B cell (primary cell): ENCODE measurements around the gene DTNA. TPM values are rescaled to one million over a fixed set of nuclear protein-coding genes. Genes with fewer than 3 reads are reported as not detected.

ENCODE experiments used
- ATAC-seq: fragments of 200-7000 bp; cut with Tn5 transposase; one replicate; pipeline ENCODE4 v1.10.0; 2021; ENCODE audit warnings: low read depth, mild to moderate bottlenecking, moderate number of reproducible peaks, moderate library complexity
- CTCF ChIA-PET: fragments of 350-600 bp; sonication (Branson Sonifier 250); formaldehyde crosslinking; loops from one replicate; lab custom pipeline; 2021; ENCODE audit warnings: antibody characterized with exemption, inconsistent platforms; lab: Charles Lee
- POLR2A ChIA-PET: fragments of 350-600 bp; sonication (Branson Sonifier 250); formaldehyde crosslinking; loops from one replicate; lab custom pipeline; 2021; ENCODE audit warnings: antibody characterized with exemption; lab: Charles Lee
- DNase-seq: peaks from one replicate; pipeline ENCODE4 v3.0.0; 2013
- H2AFZ ChIP-seq: 2 replicates; pipeline ENCODE4 v1.6.1; 2012; ENCODE audit warnings: mild to moderate bottlenecking, low read depth, low read length; ENCODE audit not compliant: insufficient read depth, poor library complexity, severe bottlenecking
- H3K27ac ChIP-seq, 2 donors: 1 replicate in 1 of 2; 2 replicates in 1 of 2; pipeline ENCODE4 v1.5.1; 2012 to 2013; ENCODE audit warnings: low read length in 2 of 2, mild to moderate bottlenecking in 2 of 2, moderate library complexity in 1 of 2
- H3K27me3 ChIP-seq, 4 experiments: fragments of 200-600 bp in 1 of 4; sonication (generic) in 1 of 4; replicated peaks in 1 of 4; 1 replicate in 2 of 4; 2 replicates in 2 of 4; pipeline versions ENCODE4 v1.6.1 to v1.7.0; 2013 to 2016; ENCODE audit warnings: low read length in 3 of 4, mild to moderate bottlenecking in 2 of 4, mixed read lengths in 1 of 4, moderate library complexity in 1 of 4; ENCODE audit not compliant: insufficient read depth in 4 of 4, control insufficient read depth in 3 of 4; ENCODE audit errors: control extremely low read depth in 1 of 4
- H3K36me3 ChIP-seq, 2 experiments: replicated peaks in 1 of 2; 1 replicate in 1 of 2; 2 replicates in 1 of 2; pipeline versions ENCODE4 v1.6.1 to v1.7.1; 2013; ENCODE audit warnings: low read length in 1 of 2; ENCODE audit not compliant: insufficient read depth in 2 of 2, control insufficient read depth in 1 of 2; ENCODE audit errors: control extremely low read depth in 1 of 2, extremely low read depth in 1 of 2
- H3K4me1 ChIP-seq, 2 donors: fragments of 200-600 bp in 1 of 2; sonication (generic) in 1 of 2; 1 replicate in 1 of 2; 2 replicates in 1 of 2; pipeline versions ENCODE4 v1.5.1 to v1.6.1; 2013 to 2017; ENCODE audit warnings: low read length in 2 of 2; ENCODE audit not compliant: control insufficient read depth in 2 of 2, insufficient read depth in 2 of 2
- H3K4me2 ChIP-seq: replicated peaks from 2 replicates; pipeline ENCODE3; 2012; ENCODE audit warnings: mild to moderate bottlenecking, low read depth, low read length; ENCODE audit not compliant: poor library complexity, severe bottlenecking
- H3K4me3 ChIP-seq, 5 experiments: fragments of 200-600 bp in 1 of 5; sonication (generic) in 1 of 5; 1 replicate in 3 of 5; 2 replicates in 2 of 5; pipeline versions ENCODE4 v1.5.1 to v1.7.0; 2011 to 2016; ENCODE audit warnings: low read length in 4 of 5, mild to moderate bottlenecking in 4 of 5, low read depth in 2 of 5, control low read depth in 1 of 5, moderate library complexity in 1 of 5; ENCODE audit not compliant: insufficient read depth in 1 of 5; ENCODE audit errors: control extremely low read depth in 1 of 5, extremely low read depth in 1 of 5
- H3K79me2 ChIP-seq: fragments of 200-600 bp; sonication (generic); one replicate; pipeline ENCODE4 v1.6.0; 2016; ENCODE audit warnings: low read length; ENCODE audit not compliant: control insufficient read depth, insufficient read depth
- H3K9ac ChIP-seq: fragments of 200-600 bp; sonication (generic); 2 replicates; pipeline ENCODE4 v1.6.1; 2017; ENCODE audit warnings: mild to moderate bottlenecking, low read length, moderate library complexity
- H3K9me3 ChIP-seq, 3 donors: one replicate each; pipeline versions ENCODE4 v1.6.1 to v1.7.1; 2013; ENCODE audit warnings: low read length in 2 of 3; ENCODE audit not compliant: control insufficient read depth in 2 of 3, insufficient read depth in 1 of 3; ENCODE audit errors: control extremely low read depth in 1 of 3
- H4K20me1 ChIP-seq: 2 replicates; pipeline ENCODE4 v1.6.0; 2012; ENCODE audit warnings: mild to moderate bottlenecking, low read length; ENCODE audit not compliant: insufficient read depth, control insufficient read depth, poor library complexity, severe bottlenecking
- H3K27ac Mint-ChIP-seq: one replicate; pipeline ENCODE4 v1.8.0; 2021; ENCODE audit warnings: mixed read lengths
- H3K27me3 Mint-ChIP-seq: one replicate; pipeline ENCODE4 v1.8.0; 2021; ENCODE audit warnings: mixed read lengths
- H3K4me1 Mint-ChIP-seq: one replicate; pipeline ENCODE4 v1.8.0; 2021; ENCODE audit warnings: mixed read lengths
- H3K4me3 Mint-ChIP-seq: one replicate; pipeline ENCODE4 v1.8.0; 2021; ENCODE audit warnings: mixed read lengths
- H3K9me3 Mint-ChIP-seq: one replicate; pipeline ENCODE4 v1.8.0; 2022; ENCODE audit warnings: mixed read lengths; ENCODE audit not compliant: insufficient read depth
- CTCF ChIP-seq: fragments of 200-600 bp; IDR thresholded peaks from one replicate; pipeline ENCODE4 v1.8.0; 2022; ENCODE audit warnings: antibody characterized with exemption, mild to moderate bottlenecking
- EZH2 ChIP-seq: IDR thresholded peaks from 2 replicates; pipeline ENCODE4 v1.6.1; 2012; ENCODE audit warnings: borderline replicate concordance, low read depth, mild to moderate bottlenecking, moderate library complexity, low read length; ENCODE audit not compliant: insufficient read depth, poor library complexity, severe bottlenecking
- WGBS: methylation state at CpG from one replicate; pipeline ENCODE4 v1.1.5; 2013; ENCODE audit warnings: missing lambda C conversion rate; ENCODE audit not compliant: insufficient coverage; 5-methylcytosine and 5-hydroxymethylcytosine counted together
- intact Hi-C: fragments of 100-400 bp; cut with micrococcal nuclease; formaldehyde crosslinking; loops from one replicate; pipeline ENCODE4 v1.10.0; 2022
- polyA plus RNA-seq: library from polyadenylated mRNA; depleted of rRNA; stranded (reverse); fragments of >200 nt; gene quantifications from 2 replicates; pipeline ENCODE4 v1.2.3, GENCODE V29; 2012
- total RNA-seq, 2 donors: library from RNA; stranded (reverse); fragments of 120-200 nt in 1 of 2; gene quantifications; 1 replicate in 1 of 2; 2 replicates in 1 of 2; pipeline versions ENCODE4 v1.2.3 to v1.2.4, GENCODE V29; 2013 to 2022

Gene DTNA
- total and polyA plus RNA-seq, 2 donors (not counting 1 experiment from before 2014, with no cell fraction given) = not detected

GRCh38 chr18:34863702-34864101, 153.6 kb downstream of the DTNA start:
- Histone ChIP-seq H3K9ac (no peak overlapping the region), H3K4me2 (no peak overlapping the region), H2AFZ (no peak overlapping the region), H3K4me1 (no peaks in the 10 kb centered on the region), H3K4me3 (no peak overlapping the region), H3K79me2 (no peaks in the 10 kb centered on the region), H3K36me3 (no peaks in the 10 kb centered on the region), H3K27me3 (peaks cover 0 to 6% (median 0%) of the 10 kb centered on the region in 4 experiments), H3K9me3 (peaks cover 0 to 1% (median 0%) of the 10 kb centered on the region in 3 donors), H3K27ac (no peak overlapping the region), H4K20me1 (no peaks in the 10 kb centered on the region)
- ATAC-seq = no peak
- no peaks in the 10 kb centered on the region for H3K9me3 Mint-ChIP-seq
- intact Hi-C loops = no loop called here
- TF ChIP-seq CTCF (no peak), EZH2 (no peak)
- no peaks in the 10 kb centered on the region for H3K27me3 Mint-ChIP-seq
- no peak overlapping the region for H3K4me3 Mint-ChIP-seq
- 96% methylated on average over 3 of the region's 3 CpGs for WGBS
- no peak for DNase-seq
- peaks cover 6% of the 10 kb centered on the region for H3K4me1 Mint-ChIP-seq
- no peak overlapping the region for H3K27ac Mint-ChIP-seq
- POLR2A ChIA-PET = no interaction called here
- CTCF ChIA-PET = no interaction called here

GRCh38 chr18:34864836-34865497, 154.9 kb downstream of the DTNA start:
- Histone ChIP-seq H3K79me2 (no peaks in the 10 kb centered on the region), H3K4me2 (no peak overlapping the region), H3K4me1 (no peaks in the 10 kb centered on the region), H4K20me1 (no peaks in the 10 kb centered on the region), H3K27me3 (no peaks in the 10 kb centered on the region), H3K36me3 (no peaks in the 10 kb centered on the region), H3K9me3 (no peaks in the 10 kb centered on the region), H2AFZ (no peak overlapping the region), H3K4me3 (no peak overlapping the region), H3K27ac (no peak overlapping the region), H3K9ac (no peak overlapping the region)
- H3K4me3 Mint-ChIP-seq = no peak overlapping the region
- peaks cover 6% of the 10 kb centered on the region for H3K4me1 Mint-ChIP-seq
- no peak for TF ChIP-seq CTCF
- TF ChIP-seq EZH2 = no peak
- ATAC-seq (no peak), DNase-seq (no peak)
- H3K27me3 Mint-ChIP-seq = no peaks in the 10 kb centered on the region
- WGBS = no CpG with 5 or more reads among the region's 3 CpGs
- intact Hi-C loops = loop anchor here (5.0 kb wide), 1 partner anchor 277 kb away; no protein-coding TSS in a partner anchor
- ChIA-PET CTCF (no interaction called here), POLR2A (no interaction called here)
- H3K27ac Mint-ChIP-seq = no peak overlapping the region
- no peaks in the 10 kb centered on the region for H3K9me3 Mint-ChIP-seq
